HepG2 (cell line): ENCODE measurements around the gene RNF13. TPM values are rescaled to one million over a fixed set of nuclear protein-coding genes. Genes with fewer than 3 reads are reported as not detected.
A peak's percentile ranks its signal among the peaks of the same experiment; 100 is the strongest.

Source experiments
- EHMT2 ChIP-seq: fragments of 200-600 bp; sonication (generic); IDR thresholded peaks from 2 replicates; pipeline ENCODE4 v1.7.0; 2017; ENCODE audit warnings: antibody characterized with exemption, low read depth, low read length, borderline replicate concordance
- FOXO1 ChIP-seq: sonication (generic); formaldehyde crosslinking; IDR thresholded peaks from 2 replicates; pipeline ENCODE4 v1.4.0; 2020; ENCODE audit warnings: missing genetic modification reagents
- KAT2B ChIP-seq: fragments of 150-350 bp; IDR thresholded peaks from 2 replicates; pipeline ENCODE4 v1.6.1; 2014; ENCODE audit warnings: low read depth, low read length, borderline replicate concordance
- MEF2D ChIP-seq: sonication (generic); formaldehyde crosslinking; IDR thresholded peaks from 2 replicates; pipeline ENCODE4 v1.5.1; 2020; ENCODE audit warnings: mild to moderate bottlenecking, missing genetic modification reagents
- MTA3 ChIP-seq: sonication (generic); formaldehyde crosslinking; IDR thresholded peaks from 2 replicates; pipeline ENCODE4 v1.4.0; 2020; ENCODE audit warnings: missing genetic modification reagents
- NFKBIZ ChIP-seq: IDR thresholded peaks from 2 replicates; pipeline ENCODE4 v1.6.1; 2018; ENCODE audit warnings: missing genetic modification reagents, missing compliant biosample characterization
- SAP130 ChIP-seq: IDR thresholded peaks from 2 replicates; pipeline ENCODE4 v1.6.1; 2016; ENCODE audit warnings: low read depth
- SOX5 ChIP-seq: IDR thresholded peaks from 2 replicates; pipeline ENCODE4 v1.6.1; 2016; ENCODE audit warnings: borderline replicate concordance
- SP140L ChIP-seq: sonication (generic); formaldehyde crosslinking; IDR thresholded peaks from 2 replicates; pipeline ENCODE4 v1.4.0; 2020; ENCODE audit warnings: missing genetic modification reagents, borderline replicate concordance
- TBP ChIP-seq: sonication (generic); formaldehyde crosslinking; IDR thresholded peaks from 2 replicates; pipeline ENCODE4 v1.5.0; 2020; ENCODE audit warnings: missing genetic modification reagents
- U2AF2 ChIP-seq: fragments of 200-400 bp; formaldehyde crosslinking; IDR thresholded peaks from 2 replicates; pipeline ENCODE4 v1.6.1; 2017; ENCODE audit warnings: low read depth, mild to moderate bottlenecking, low read length
- ZC3H13 ChIP-seq: sonication (generic); formaldehyde crosslinking; IDR thresholded peaks from 2 replicates; pipeline ENCODE4 v1.8.1; 2023; ENCODE audit warnings: mild to moderate bottlenecking, missing genetic modification reagents, moderate library complexity
- ZFAT ChIP-seq: sonication (generic); formaldehyde crosslinking; conservative IDR thresholded peaks from 2 replicates; pipeline ENCODE4 v1.8.1; 2023; ENCODE audit warnings: missing genetic modification reagents, inconsistent platforms
- polyA plus RNA-seq, 8 experiments: library from polyadenylated mRNA; depleted of rRNA in 3 of 8; stranded (reverse) in 7 of 8; unstranded in 1 of 8; fragments of >200 nt; fragmentation: Illumina TruSeq in 4 of 8; extraction: Trizol in 4 of 8; gene quantifications; 2 replicates each; pipeline versions ENCODE4 v1.2.1 to v1.2.3, GENCODE V29; 2011 to 2016; ENCODE audit warnings: low read depth in 4 of 8, missing spikeins in 1 of 8, mixed read lengths in 1 of 8; ENCODE audit not compliant: insufficient read depth in 1 of 8
- total RNA-seq, 5 experiments: library from RNA; depleted of rRNA; stranded (reverse); fragments of >200 nt; fragmentation: Illumina TruSeq; extraction: Trizol; gene quantifications; 2 replicates each; pipeline ENCODE4 v1.2.3, GENCODE V29; 2016; ENCODE audit warnings: low read depth in 1 of 5
- TF ChIP-seq, protein P1 (sequence below): sonication (generic); formaldehyde crosslinking; IDR thresholded peaks from 2 replicates; pipeline ENCODE4 v1.4.0; 2020; ENCODE audit warnings: mild to moderate bottlenecking, missing genetic modification reagents
- TF ChIP-seq, protein P2 (sequence below): sonication (generic); formaldehyde crosslinking; IDR thresholded peaks from 2 replicates; pipeline ENCODE4 v1.4.0; 2020; ENCODE audit warnings: missing genetic modification reagents
- TF ChIP-seq, protein P3 (sequence below): sonication (generic); formaldehyde crosslinking; IDR thresholded peaks from 2 replicates; pipeline ENCODE4 v1.5.1; 2020; ENCODE audit warnings: mild to moderate bottlenecking, missing genetic modification reagents, borderline replicate concordance
- TF ChIP-seq, protein P4 (sequence below): sonication (generic); formaldehyde crosslinking; IDR thresholded peaks from 2 replicates; pipeline ENCODE4 v1.4.0; 2020; ENCODE audit warnings: mild to moderate bottlenecking, missing genetic modification reagents
- TF ChIP-seq, protein P5 (sequence below): sonication (generic); formaldehyde crosslinking; IDR thresholded peaks from 2 replicates; pipeline ENCODE4 v1.5.0; 2020; ENCODE audit warnings: missing genetic modification reagents, mild to moderate bottlenecking, borderline replicate concordance
- TF ChIP-seq, protein P6 (sequence below): sonication (generic); formaldehyde crosslinking; IDR thresholded peaks from 2 replicates; pipeline ENCODE4 v1.8.1; 2023; ENCODE audit warnings: mild to moderate bottlenecking, missing genetic modification reagents, borderline replicate concordance

Gene RNF13
- total and polyA plus RNA-seq, 2 of the 13 experiments (the other 11 are each of a cell fraction or from before 2014, with no cell fraction given) = 39.8 to 46.0 TPM

DNA sequence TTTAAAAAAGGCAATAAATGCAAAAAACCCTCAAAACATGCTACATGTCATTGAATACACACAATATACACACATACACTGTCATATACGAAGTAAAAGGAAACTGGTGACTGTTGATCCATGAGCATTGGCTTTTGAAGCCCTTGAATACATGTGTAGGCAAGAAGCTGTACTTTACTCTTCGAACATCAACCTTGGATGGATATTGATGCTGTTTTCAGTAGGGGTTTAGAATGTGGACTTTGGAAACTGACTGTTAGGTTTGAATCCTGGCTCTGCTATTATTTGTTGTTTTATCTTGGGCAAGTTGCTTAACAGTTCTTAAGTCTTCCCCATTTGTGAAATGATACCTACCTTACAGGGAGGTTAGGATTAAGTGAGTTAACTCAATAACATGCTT lies 30.5 kb downstream of the RNF13 start (continued):
- TF ChIP-seq, protein P1, sequence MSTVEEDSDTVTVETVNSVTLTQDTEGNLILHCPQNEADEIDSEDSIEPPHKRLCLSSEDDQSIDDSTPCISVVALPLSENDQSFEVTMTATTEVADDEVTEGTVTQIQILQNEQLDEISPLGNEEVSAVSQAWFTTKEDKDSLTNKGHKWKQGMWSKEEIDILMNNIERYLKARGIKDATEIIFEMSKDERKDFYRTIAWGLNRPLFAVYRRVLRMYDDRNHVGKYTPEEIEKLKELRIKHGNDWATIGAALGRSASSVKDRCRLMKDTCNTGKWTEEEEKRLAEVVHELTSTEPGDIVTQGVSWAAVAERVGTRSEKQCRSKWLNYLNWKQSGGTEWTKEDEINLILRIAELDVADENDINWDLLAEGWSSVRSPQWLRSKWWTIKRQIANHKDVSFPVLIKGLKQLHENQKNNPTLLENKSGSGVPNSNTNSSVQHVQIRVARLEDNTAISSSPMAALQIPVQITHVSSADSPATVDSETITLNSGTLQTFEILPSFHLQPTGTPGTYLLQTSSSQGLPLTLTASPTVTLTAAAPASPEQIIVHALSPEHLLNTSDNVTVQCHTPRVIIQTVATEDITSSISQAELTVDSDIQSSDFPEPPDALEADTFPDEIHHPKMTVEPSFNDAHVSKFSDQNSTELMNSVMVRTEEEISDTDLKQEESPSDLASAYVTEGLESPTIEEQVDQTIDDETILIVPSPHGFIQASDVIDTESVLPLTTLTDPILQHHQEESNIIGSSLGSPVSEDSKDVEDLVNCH (CRISPR knock-in tag) = no peak
- TF ChIP-seq SAP130 (CRISPR knock-in tag) (peak; percentile 53), FOXO1 (CRISPR knock-in tag) (peak; percentile 51; the same call in 1 of the 2 replicates), TBP (no peak), SOX5 (CRISPR knock-in tag) (peak; percentile 47; the same call in 1 of the 2 replicates), NFKBIZ (CRISPR knock-in tag) (no peak), SP140L (no peak), U2AF2 (no peak), MTA3 (CRISPR knock-in tag) (no peak), EHMT2 (peak; percentile 80; the same call in 1 of the 2 replicates), KAT2B (no peak), MEF2D (CRISPR knock-in tag) (no peak), ZFAT (CRISPR knock-in tag) (no peak), ZC3H13 (CRISPR knock-in tag) (no peak)
- TF ChIP-seq, protein P2, sequence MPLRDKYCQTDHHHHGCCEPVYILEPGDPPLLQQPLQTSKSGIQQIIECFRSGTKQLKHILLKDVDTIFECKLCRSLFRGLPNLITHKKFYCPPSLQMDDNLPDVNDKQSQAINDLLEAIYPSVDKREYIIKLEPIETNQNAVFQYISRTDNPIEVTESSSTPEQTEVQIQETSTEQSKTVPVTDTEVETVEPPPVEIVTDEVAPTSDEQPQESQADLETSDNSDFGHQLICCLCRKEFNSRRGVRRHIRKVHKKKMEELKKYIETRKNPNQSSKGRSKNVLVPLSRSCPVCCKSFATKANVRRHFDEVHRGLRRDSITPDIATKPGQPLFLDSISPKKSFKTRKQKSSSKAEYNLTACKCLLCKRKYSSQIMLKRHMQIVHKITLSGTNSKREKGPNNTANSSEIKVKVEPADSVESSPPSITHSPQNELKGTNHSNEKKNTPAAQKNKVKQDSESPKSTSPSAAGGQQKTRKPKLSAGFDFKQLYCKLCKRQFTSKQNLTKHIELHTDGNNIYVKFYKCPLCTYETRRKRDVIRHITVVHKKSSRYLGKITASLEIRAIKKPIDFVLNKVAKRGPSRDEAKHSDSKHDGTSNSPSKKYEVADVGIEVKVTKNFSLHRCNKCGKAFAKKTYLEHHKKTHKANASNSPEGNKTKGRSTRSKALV (CRISPR knock-in tag) = no peak
- TF ChIP-seq, protein P3, sequence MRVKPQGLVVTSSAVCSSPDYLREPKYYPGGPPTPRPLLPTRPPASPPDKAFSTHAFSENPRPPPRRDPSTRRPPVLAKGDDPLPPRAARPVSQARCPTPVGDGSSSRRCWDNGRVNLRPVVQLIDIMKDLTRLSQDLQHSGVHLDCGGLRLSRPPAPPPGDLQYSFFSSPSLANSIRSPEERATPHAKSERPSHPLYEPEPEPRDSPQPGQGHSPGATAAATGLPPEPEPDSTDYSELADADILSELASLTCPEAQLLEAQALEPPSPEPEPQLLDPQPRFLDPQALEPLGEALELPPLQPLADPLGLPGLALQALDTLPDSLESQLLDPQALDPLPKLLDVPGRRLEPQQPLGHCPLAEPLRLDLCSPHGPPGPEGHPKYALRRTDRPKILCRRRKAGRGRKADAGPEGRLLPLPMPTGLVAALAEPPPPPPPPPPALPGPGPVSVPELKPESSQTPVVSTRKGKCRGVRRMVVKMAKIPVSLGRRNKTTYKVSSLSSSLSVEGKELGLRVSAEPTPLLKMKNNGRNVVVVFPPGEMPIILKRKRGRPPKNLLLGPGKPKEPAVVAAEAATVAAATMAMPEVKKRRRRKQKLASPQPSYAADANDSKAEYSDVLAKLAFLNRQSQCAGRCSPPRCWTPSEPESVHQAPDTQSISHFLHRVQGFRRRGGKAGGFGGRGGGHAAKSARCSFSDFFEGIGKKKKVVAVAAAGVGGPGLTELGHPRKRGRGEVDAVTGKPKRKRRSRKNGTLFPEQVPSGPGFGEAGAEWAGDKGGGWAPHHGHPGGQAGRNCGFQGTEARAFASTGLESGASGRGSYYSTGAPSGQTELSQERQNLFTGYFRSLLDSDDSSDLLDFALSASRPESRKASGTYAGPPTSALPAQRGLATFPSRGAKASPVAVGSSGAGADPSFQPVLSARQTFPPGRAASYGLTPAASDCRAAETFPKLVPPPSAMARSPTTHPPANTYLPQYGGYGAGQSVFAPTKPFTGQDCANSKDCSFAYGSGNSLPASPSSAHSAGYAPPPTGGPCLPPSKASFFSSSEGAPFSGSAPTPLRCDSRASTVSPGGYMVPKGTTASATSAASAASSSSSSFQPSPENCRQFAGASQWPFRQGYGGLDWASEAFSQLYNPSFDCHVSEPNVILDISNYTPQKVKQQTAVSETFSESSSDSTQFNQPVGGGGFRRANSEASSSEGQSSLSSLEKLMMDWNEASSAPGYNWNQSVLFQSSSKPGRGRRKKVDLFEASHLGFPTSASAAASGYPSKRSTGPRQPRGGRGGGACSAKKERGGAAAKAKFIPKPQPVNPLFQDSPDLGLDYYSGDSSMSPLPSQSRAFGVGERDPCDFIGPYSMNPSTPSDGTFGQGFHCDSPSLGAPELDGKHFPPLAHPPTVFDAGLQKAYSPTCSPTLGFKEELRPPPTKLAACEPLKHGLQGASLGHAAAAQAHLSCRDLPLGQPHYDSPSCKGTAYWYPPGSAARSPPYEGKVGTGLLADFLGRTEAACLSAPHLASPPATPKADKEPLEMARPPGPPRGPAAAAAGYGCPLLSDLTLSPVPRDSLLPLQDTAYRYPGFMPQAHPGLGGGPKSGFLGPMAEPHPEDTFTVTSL (CRISPR knock-in tag) = peak; percentile 70; the same call in 1 of the 2 replicates
- TF ChIP-seq, protein P4, sequence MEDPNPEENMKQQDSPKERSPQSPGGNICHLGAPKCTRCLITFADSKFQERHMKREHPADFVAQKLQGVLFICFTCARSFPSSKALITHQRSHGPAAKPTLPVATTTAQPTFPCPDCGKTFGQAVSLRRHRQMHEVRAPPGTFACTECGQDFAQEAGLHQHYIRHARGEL (CRISPR knock-in tag) = no peak
- TF ChIP-seq, protein P5, sequence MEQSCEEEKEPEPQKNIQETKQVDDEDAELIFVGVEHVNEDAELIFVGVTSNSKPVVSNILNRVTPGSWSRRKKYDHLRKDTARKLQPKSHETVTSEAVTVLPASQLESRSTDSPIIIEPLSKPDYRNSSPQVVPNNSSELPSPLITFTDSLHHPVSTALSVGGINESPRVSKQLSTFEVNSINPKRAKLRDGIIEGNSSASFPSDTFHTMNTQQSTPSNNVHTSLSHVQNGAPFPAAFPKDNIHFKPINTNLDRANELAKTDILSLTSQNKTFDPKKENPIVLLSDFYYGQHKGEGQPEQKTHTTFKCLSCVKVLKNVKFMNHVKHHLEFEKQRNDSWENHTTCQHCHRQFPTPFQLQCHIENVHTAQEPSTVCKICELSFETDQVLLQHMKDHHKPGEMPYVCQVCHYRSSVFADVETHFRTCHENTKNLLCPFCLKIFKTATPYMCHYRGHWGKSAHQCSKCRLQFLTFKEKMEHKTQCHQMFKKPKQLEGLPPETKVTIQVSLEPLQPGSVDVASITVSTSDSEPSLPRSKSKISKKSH (CRISPR knock-in tag) = no peak
- TF ChIP-seq, protein P6, sequence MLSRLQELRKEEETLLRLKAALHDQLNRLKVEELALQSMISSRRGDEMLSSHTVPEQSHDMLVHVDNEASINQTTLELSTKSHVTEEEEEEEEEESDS (CRISPR knock-in tag) = no peak
